GM19043 (cell line): ENCODE results near the gene C12orf56.
"Not testable (repeated sequence)": the region's sequence is repeated elsewhere in the genome, so short reads cannot be mapped to it uniquely, and the experiment has no call there.

ENCODE experiments used
- ATAC-seq: cut with Tn5 transposase; IDR thresholded peaks from one replicate; pipeline ENCODE4 v1.9.1; 2021; ENCODE audit warnings: low read depth; ENCODE audit not compliant: unreplicated experiment

The C12orf56 gene

GRCh38 chr12:64252681-64253080 is 137.9 kb downstream of the C12orf56 start:
- no peak for ATAC-seq

GRCh38 chr12:64243809-64244208 is 146.7 kb downstream of the C12orf56 start:
- no peak for ATAC-seq

- no peak for ATAC-seq
Observed at GRCh38 chr12:64240781-64241180, 149.8 kb downstream of the C12orf56 start.

DNA sequence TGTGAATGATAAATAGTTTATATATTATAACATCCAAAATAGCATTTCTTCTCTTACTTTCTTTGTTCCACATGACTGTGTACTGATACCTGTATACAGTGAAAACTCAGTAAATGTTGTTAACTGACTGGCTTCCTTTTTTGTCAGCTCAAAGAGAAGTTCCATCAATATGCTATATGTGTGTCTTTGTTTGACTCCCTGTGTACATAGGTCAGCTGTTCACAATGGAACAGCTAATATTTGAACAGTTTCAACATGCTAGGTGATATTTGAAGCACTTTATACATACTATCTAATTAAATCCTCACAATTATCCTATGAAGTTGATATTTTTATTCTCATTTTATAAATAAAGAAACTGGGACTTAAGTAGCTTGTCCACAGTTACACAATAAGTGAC is 153.2 kb downstream of the C12orf56 start:
- no peak for ATAC-seq

- no peak for ATAC-seq
Observed at GRCh38 chr12:64236549-64236948, 154.0 kb downstream of the C12orf56 start.

DNA sequence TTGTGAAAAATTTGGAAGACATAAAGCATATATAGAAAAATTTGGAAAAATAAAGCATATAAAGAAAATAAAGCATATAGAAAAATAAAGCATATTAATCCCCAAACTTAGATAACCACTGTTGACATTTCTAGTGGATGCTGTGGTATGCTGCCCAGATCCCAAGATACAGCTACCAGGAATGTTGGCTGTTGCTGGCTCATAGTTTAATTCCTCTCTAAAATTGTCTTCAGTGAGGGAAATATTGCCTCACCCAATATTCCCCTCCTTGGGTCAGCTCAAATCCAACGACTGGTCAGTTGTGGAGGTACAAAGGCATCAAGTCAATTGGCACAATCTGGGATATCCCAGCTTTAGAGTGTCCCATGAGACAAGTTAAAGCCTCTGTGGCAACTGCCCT is 158.4 kb downstream of the C12orf56 start:
- no peak for ATAC-seq

- ATAC-seq = no peak
Observed at GRCh38 chr12:64229796-64230195, 160.8 kb downstream of the C12orf56 start.

DNA sequence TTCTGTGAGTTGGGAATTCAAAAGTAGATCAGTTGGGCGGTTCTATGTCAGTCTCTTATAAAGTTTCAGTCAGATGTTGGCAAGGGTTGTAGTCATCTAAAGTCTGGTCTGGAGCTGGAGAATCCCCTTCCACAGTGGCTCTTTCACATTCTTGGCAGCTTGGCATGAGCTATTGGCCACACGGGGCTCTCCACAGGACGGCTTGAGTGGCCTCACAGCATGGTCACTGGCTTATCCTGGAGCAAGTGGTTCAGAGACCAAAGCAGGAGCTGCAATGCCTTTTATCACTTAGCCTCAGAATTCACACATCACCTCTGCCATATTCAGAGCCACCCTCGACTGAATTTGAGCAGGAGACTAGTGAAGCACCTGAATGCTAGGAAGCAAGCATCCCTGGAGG is 161.3 kb downstream of the C12orf56 start:
- ATAC-seq = no peak

DNA sequence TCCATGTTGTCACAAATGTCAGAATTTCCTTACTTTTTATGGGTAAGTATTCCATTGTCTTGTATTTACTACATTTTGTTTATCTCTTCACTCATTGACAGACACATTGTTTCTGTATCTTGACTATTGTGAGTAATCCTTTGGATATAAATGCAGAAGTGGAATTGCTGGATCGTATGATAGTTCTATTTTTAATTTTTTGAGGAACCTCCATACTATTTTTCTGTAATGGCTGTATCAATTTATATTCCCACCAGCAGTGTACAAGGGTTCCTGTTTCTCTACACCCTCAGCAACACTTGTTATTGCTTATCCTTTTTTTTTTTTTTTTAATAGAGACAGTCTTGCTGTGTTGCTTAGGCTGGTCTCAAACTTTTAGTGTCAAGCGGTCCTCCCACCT is 164.9 kb downstream of the C12orf56 start:
- ATAC-seq = no peak

- peak; percentile 90 for ATAC-seq
Observed at GRCh38 chr12:64222009-64222765, 168.4 kb downstream of the C12orf56 start, which contains the start of gene KICS2. Gene KICS2, minus strand, starts transcription at chr12:64222296. Its CDS starts 59 bp downstream, at chr12:64222237.

- ATAC-seq = peak; percentile 14
Observed at GRCh38 chr12:64221651-64222008, 168.9 kb downstream of the C12orf56 start.

DNA sequence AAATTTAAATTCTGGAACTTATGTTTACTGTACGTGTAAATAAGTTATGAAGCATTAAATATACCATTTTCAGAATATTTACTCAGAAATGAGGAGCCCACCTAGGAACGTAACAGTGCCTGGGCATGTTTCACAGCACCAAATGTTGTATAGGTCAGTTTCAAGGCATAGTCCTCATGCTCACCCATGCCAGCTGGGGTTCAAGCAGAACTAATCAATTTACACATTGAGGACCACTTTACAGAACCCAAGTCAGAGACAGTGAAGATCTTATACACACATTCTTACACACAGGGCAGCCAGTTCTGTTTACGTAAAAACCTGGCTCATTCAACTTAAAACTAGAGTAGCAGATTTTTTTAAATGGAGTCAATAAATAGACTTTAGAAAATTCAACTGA is 170.5 kb downstream of the C12orf56 start:
- no peak for ATAC-seq

GRCh38 chr12:64219145-64219544 is 171.4 kb downstream of the C12orf56 start:
- no peak for ATAC-seq

- ATAC-seq = no peak
Observed at GRCh38 chr12:64218597-64218996, 172.0 kb downstream of the C12orf56 start.

GRCh38 chr12:64217643-64218042 is 172.9 kb downstream of the C12orf56 start:
- not testable (repeated sequence) for ATAC-seq

DNA sequence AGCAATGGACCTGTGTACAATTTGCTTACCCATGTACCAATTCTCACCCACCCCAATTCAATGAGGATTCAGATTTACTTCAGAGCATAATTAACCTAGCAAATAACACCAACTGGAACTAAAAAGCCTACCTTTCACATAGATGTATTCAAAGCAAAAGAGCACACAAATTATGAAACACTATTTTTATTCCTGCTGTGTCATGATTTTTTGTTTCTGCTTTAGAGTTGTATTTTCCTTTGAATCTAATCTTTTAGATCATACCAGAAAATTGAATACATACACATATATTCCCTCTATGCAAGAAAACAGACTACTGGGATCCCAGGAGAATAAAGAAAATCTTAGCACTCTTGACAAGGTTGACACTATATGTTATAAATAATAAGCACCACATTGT is 174.3 kb downstream of the C12orf56 start:
- ATAC-seq = no peak
